OCI-LY3 (cell line): ENCODE measurements around the gene WDR12.

Experiments used
- H2AFZ ChIP-seq: fragments of 200-600, 300-600 bp; shearing (Covaris generic); 2 replicates; pipeline ENCODE4 v1.6.0; 2014; ENCODE audit warnings: antibody characterized with exemption, low read depth, low read length
- H3K27ac ChIP-seq: fragments of 200-600, 300-600 bp; sonication (generic); 2 replicates; pipeline ENCODE4 v1.5.1; 2014; ENCODE audit warnings: mild to moderate bottlenecking, low read length, moderate library complexity, mixed read lengths
- H3K27me3 ChIP-seq: fragments of 200-600, 300-600 bp; sonication (generic); 2 replicates; pipeline ENCODE4 v1.6.1; 2014; ENCODE audit warnings: low read depth, low read length, mixed read lengths
- H3K36me3 ChIP-seq: fragments of 200-600, 300-600 bp; sonication (generic); replicated peaks from 2 replicates; pipeline ENCODE3; 2014; ENCODE audit warnings: low read depth, low read length, mixed read lengths
- H3K4me1 ChIP-seq: fragments of 300-600, 200-600 bp; sonication (generic); 2 replicates; pipeline ENCODE4 v1.6.1; 2014; ENCODE audit warnings: low read length, mixed read lengths
- H3K4me2 ChIP-seq: fragments of 200-600, 300-600 bp; sonication (generic); 2 replicates; pipeline ENCODE4 v1.6.1; 2014; ENCODE audit warnings: low read length, mixed read lengths
- H3K4me3 ChIP-seq: fragments of 300-600, 200-600 bp; sonication (generic); 2 replicates; pipeline ENCODE4 v1.5.1; 2014; ENCODE audit warnings: antibody characterized with exemption, mild to moderate bottlenecking, low read length, moderate library complexity
- H3K79me2 ChIP-seq: fragments of 300-600, 200-600 bp; shearing (Covaris generic); 2 replicates; pipeline ENCODE4 v1.6.1; 2014; ENCODE audit warnings: mild to moderate bottlenecking, low read length, mixed read lengths
- H3K9ac ChIP-seq: fragments of 300-600, 200-600 bp; shearing (Covaris generic); 2 replicates; pipeline ENCODE4 v1.6.0; 2014; ENCODE audit warnings: mild to moderate bottlenecking, low read length, moderate library complexity
- H3K9me3 ChIP-seq: fragments of 200-600, 300-600 bp; shearing (Covaris generic); 2 replicates; pipeline ENCODE4 v1.6.1; 2014; ENCODE audit warnings: low read length, mixed read lengths; ENCODE audit not compliant: insufficient read depth
- H4K20me1 ChIP-seq: fragments of 200-600, 300-600 bp; sonication (generic); 2 replicates; pipeline ENCODE4 v1.6.1; 2016; ENCODE audit warnings: low read length, mixed read lengths; ENCODE audit not compliant: insufficient read depth
- CTCF ChIP-seq: fragments of 200-600, 300-600 bp; sonication (generic); IDR thresholded peaks from 2 replicates; pipeline ENCODE4 v1.5.1; 2014; ENCODE audit warnings: antibody characterized with exemption, low read length, low read depth
- EZH2phosphoT487 ChIP-seq: fragments of 200-600 bp; shearing (Covaris generic); IDR thresholded peaks from 2 replicates; pipeline ENCODE4 v1.6.1; 2018; ENCODE audit warnings: antibody characterized with exemption, mixed run types, low read depth

The WDR12 gene

DNA sequence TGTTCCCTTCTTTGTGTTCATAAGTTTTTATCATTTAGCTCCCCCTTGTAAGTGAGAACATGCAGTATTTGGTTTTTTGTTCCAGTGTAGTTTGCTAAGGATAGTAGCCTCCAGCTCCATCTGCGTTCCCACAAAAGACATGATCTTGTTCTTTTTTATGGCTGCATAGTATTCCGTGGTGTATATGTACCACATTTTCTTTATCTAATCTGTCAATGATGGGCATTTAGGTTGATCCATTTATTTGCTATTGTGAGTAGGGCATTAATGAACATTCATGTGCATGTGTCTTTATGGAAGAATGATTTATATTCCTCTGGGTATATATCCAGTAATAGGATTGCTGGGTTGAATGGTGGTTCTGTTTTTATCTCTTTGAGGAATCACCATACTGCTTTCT lies 34.0 kb upstream of the WDR12 start:
- no peak for TF ChIP-seq EZH2phosphoT487
- no peak for TF ChIP-seq CTCF
- H3K9me3 ChIP-seq = no peaks in the 10 kb centered on the region
- no peaks in the 10 kb centered on the region for H3K36me3 ChIP-seq
- H3K27ac ChIP-seq = no peak overlapping the region
- no peaks in the 10 kb centered on the region for H3K79me2 ChIP-seq
- no peak overlapping the region for H3K4me3 ChIP-seq
- no peaks in the 10 kb centered on the region for H3K4me1 ChIP-seq
- no peaks in the 10 kb centered on the region for H3K27me3 ChIP-seq
- no peak overlapping the region for H3K9ac ChIP-seq
- H2AFZ ChIP-seq = no peak overlapping the region
- no peak overlapping the region for H3K4me2 ChIP-seq
- no peaks in the 10 kb centered on the region for H4K20me1 ChIP-seq

DNA sequence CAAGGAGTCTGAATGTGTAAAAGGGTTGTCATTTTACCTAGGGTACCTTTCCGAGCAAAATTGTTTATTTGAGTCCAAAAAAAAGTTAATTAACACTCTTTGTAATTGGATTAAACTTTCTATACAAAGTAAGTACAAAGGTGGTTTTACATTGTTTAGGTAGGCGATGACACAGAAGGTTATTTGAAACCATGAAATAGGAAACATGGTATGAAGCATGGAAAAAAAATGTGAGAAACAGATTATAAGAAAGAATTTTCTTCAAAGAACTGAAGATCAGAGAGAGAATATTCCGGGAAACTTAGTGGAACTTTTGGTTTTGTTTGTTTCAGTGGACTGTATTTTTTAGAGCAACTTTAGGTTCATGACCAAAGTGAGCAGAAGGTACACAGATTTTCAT lies 33.3 kb upstream of the WDR12 start:
- TF ChIP-seq CTCF (no peak), EZH2phosphoT487 (no peak)
- H4K20me1 ChIP-seq = no peaks in the 10 kb centered on the region
- no peak overlapping the region for H3K9ac ChIP-seq
- no peak overlapping the region for H2AFZ ChIP-seq
- no peak overlapping the region for H3K27ac ChIP-seq
- H3K4me1 ChIP-seq = no peaks in the 10 kb centered on the region
- H3K4me2 ChIP-seq = no peak overlapping the region
- no peaks in the 10 kb centered on the region for H3K36me3 ChIP-seq
- H3K4me3 ChIP-seq = no peak overlapping the region
- H3K9me3 ChIP-seq = no peaks in the 10 kb centered on the region
- no peaks in the 10 kb centered on the region for H3K27me3 ChIP-seq
- no peaks in the 10 kb centered on the region for H3K79me2 ChIP-seq

GRCh38 chr2:202944408-202944807 lies 32.9 kb upstream of the WDR12 start:
- no peak overlapping the region for H2AFZ ChIP-seq
- no peak overlapping the region for H3K4me3 ChIP-seq
- TF ChIP-seq CTCF (no peak), EZH2phosphoT487 (no peak)
- H3K79me2 ChIP-seq = no peaks in the 10 kb centered on the region
- no peaks in the 10 kb centered on the region for H3K27me3 ChIP-seq
- no peaks in the 10 kb centered on the region for H4K20me1 ChIP-seq
- H3K4me1 ChIP-seq = no peaks in the 10 kb centered on the region
- no peak overlapping the region for H3K4me2 ChIP-seq
- no peaks in the 10 kb centered on the region for H3K9me3 ChIP-seq
- H3K9ac ChIP-seq = no peak overlapping the region
- H3K27ac ChIP-seq = no peak overlapping the region
- no peaks in the 10 kb centered on the region for H3K36me3 ChIP-seq

- H3K27ac ChIP-seq = no peak overlapping the region
- no peak overlapping the region for H3K4me2 ChIP-seq
- no peaks in the 10 kb centered on the region for H3K27me3 ChIP-seq
- no peak for TF ChIP-seq EZH2phosphoT487
- no peak for TF ChIP-seq CTCF
- no peaks in the 10 kb centered on the region for H3K4me1 ChIP-seq
- no peaks in the 10 kb centered on the region for H4K20me1 ChIP-seq
- H3K9ac ChIP-seq = no peak overlapping the region
- H3K4me3 ChIP-seq = no peak overlapping the region
- H3K36me3 ChIP-seq = no peaks in the 10 kb centered on the region
- no peaks in the 10 kb centered on the region for H3K9me3 ChIP-seq
- H3K79me2 ChIP-seq = no peaks in the 10 kb centered on the region
- no peak overlapping the region for H2AFZ ChIP-seq
Measured at GRCh38 chr2:202941771-202942170, 30.3 kb upstream of the WDR12 start.
